Activated naive CD4-positive, alpha-beta T cell treated with anti-CD3 and anti-CD28 coated beads for 36 hours (primary cell): ENCODE data around the gene PTPRN2. TPM values are rescaled to one million over a fixed set of nuclear protein-coding genes. Genes with fewer than 3 reads are reported as not detected.
"Not testable (repeated sequence)": the region's sequence is repeated elsewhere in the genome, so short reads cannot be mapped to it uniquely, and the experiment has no call there.

Experiments
- CTCF ChIA-PET: fragments of 350-600 bp; sonication (Branson Sonifier 250); formaldehyde crosslinking; loops from one replicate; lab custom pipeline; 2021; ENCODE audit warnings: antibody characterized with exemption; lab: Charles Lee
- DNase-seq: peaks from one replicate; pipeline ENCODE4 v3.0.0-alpha.2; 2020
- H3K27ac Mint-ChIP-seq: one replicate; pipeline ENCODE4 v1.8.0; 2021; ENCODE audit warnings: mild to moderate bottlenecking, mixed read lengths
- H3K27me3 Mint-ChIP-seq: one replicate; pipeline ENCODE4 v1.8.0; 2021; ENCODE audit warnings: low read depth, mixed read lengths
- H3K36me3 Mint-ChIP-seq: one replicate; pipeline ENCODE4 v1.8.0; 2021; ENCODE audit warnings: low read depth, mixed read lengths
- H3K4me1 Mint-ChIP-seq: one replicate; pipeline ENCODE4 v1.8.0; 2021; ENCODE audit warnings: low read depth, mixed read lengths
- H3K4me3 Mint-ChIP-seq: one replicate; pipeline ENCODE4 v1.8.0; 2021; ENCODE audit warnings: mild to moderate bottlenecking, moderate library complexity, mixed read lengths
- H3K9me3 Mint-ChIP-seq: one replicate; pipeline ENCODE4 v1.8.0; 2021; ENCODE audit warnings: mixed read lengths
- intact Hi-C: fragments of 100-400 bp; cut with micrococcal nuclease; formaldehyde crosslinking; loops from one replicate; pipeline ENCODE4 v1.15.1; 2023
- total RNA-seq, 2 experiments: library from RNA; stranded (reverse); gene quantifications; one replicate each; pipeline ENCODE4 v1.2.3, GENCODE V29; 2021

Gene PTPRN2
- total RNA-seq, 2 experiments from 2014 or later = 0.54 to 0.62 TPM

GRCh38 chr7:157784979-157785441 lies 802.6 kb downstream of the PTPRN2 start:
- H3K4me1 Mint-ChIP-seq = no peaks in the 10 kb centered on the region
- no peak overlapping the region for H3K27ac Mint-ChIP-seq
- peaks cover 5% of the 10 kb centered on the region for H3K27me3 Mint-ChIP-seq
- intact Hi-C loops = no loop called here
- H3K9me3 Mint-ChIP-seq = no peaks in the 10 kb centered on the region
- H3K36me3 Mint-ChIP-seq = no peaks in the 10 kb centered on the region
- H3K4me3 Mint-ChIP-seq = no peak overlapping the region
- CTCF ChIA-PET = no interaction called here
- DNase-seq = no peak

DNA sequence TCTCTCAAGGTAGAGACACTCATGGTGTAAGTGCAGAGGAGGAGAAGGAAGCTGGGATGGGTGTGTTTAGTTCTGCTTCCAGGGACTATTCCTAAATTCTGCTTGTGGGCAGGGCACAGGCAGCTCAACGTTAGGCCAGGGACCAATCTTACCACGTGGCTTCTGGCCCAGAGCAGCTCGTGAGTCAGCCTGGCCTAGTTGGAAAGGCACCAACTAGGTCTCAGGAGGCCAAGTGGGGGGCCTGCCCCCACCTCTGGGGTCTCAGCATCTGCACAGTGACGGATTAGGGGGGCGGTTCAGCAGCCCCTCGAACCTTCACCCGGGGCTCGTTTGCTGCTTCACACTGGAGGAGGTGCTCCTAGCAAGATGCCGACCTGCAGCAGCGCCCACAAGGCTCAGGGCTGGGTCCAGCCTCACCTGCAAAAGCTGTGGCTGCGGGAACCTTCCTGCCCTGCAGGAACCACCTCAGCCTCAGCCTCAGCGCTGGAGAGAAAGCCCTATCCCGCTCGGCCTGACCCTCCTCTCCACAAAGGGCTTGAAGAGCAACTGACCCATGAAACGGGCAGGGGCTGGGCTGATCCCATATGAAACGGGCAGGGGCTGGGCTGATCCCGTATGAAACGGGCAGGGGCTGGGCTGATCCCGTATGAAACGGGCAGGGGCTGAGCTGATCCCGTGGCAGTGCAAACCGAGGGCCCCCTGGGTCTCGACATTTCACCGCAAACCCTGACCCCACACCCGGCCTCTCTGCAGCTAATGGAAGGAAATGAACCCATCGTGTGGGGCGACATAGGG lies 803.4 kb downstream of the PTPRN2 start:
- intact Hi-C loops = no loop called here
- no peak overlapping the region for H3K4me3 Mint-ChIP-seq
- no peaks in the 10 kb centered on the region for H3K4me1 Mint-ChIP-seq
- CTCF ChIA-PET = no interaction called here
- H3K27ac Mint-ChIP-seq = no peak overlapping the region
- no peaks in the 10 kb centered on the region for H3K9me3 Mint-ChIP-seq
- H3K27me3 Mint-ChIP-seq = peaks cover 5% of the 10 kb centered on the region
- H3K36me3 Mint-ChIP-seq = no peaks in the 10 kb centered on the region
- no peak for DNase-seq

DNA sequence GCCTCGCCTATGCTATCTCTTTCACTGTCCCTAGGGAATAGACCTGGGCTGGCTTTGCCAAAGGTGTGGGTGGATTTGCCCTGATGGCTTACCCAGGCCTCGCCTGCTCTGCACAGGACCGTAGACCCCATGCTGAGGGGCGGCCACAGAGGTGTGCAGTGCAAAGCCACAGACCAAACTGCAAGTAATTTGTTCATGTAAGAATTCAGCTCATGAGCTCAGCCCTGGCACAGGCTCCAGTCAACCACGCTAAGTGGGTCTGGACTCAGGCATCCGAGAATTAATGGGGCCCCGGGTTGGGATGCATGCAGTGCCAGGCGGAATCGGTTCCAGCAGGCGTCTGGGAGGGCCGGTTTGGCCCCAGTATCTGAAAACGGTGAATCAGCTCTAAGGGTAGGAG lies 805.6 kb downstream of the PTPRN2 start:
- CTCF ChIA-PET = no interaction called here
- H3K36me3 Mint-ChIP-seq = no peaks in the 10 kb centered on the region
- no peak overlapping the region for H3K4me3 Mint-ChIP-seq
- peaks cover 9% of the 10 kb centered on the region for H3K27me3 Mint-ChIP-seq
- no peaks in the 10 kb centered on the region for H3K4me1 Mint-ChIP-seq
- no peak for DNase-seq
- H3K9me3 Mint-ChIP-seq = no peaks in the 10 kb centered on the region
- intact Hi-C loops = no loop called here
- H3K27ac Mint-ChIP-seq = no peak overlapping the region

DNA sequence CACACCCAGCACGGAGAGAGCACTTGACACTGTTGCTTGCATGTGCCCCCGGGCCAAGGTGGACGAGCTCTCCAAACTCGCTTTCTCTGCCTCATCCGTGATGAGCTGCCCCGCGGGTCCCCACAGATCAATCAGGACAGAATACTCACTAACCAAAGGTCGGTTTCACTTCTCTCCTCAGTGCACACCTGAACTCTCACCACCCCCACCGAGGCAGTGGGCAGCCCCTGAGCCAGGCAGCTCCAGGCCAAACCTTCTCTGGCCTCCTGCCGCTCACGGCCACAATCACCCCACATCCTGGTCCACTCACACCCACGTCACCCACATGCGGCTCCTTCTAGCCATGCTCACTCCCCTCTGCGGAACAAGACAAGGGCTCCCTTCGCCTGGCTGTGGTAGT lies 806.9 kb downstream of the PTPRN2 start:
- DNase-seq = no peak
- Mint-ChIP-seq H3K4me3 (no peak overlapping the region), H3K4me1 (no peaks in the 10 kb centered on the region), H3K27me3 (peaks cover 12% of the 10 kb centered on the region), H3K9me3 (no peaks in the 10 kb centered on the region), H3K36me3 (no peaks in the 10 kb centered on the region), H3K27ac (peak overlapping the region; percentile 50)
- CTCF ChIA-PET = interaction anchor here (0.5 kb wide), 1 partner anchor 584 kb away, joined by 3 read pairs; no protein-coding TSS in a partner anchor
- intact Hi-C loops = no loop called here

- Mint-ChIP-seq H3K4me3 (no peak overlapping the region), H3K27me3 (peaks cover 12% of the 10 kb centered on the region), H3K9me3 (no peaks in the 10 kb centered on the region), H3K36me3 (no peaks in the 10 kb centered on the region), H3K27ac (no peak overlapping the region), H3K4me1 (no peaks in the 10 kb centered on the region)
- CTCF ChIA-PET = interaction anchor here (0.5 kb wide), 1 partner anchor 584 kb away, joined by 3 read pairs; no protein-coding TSS in a partner anchor
- DNase-seq = no peak
- intact Hi-C loops = no loop called here
These were observed 807.3 kb downstream of the PTPRN2 start for GRCh38 chr7:157780312-157780711.

DNA sequence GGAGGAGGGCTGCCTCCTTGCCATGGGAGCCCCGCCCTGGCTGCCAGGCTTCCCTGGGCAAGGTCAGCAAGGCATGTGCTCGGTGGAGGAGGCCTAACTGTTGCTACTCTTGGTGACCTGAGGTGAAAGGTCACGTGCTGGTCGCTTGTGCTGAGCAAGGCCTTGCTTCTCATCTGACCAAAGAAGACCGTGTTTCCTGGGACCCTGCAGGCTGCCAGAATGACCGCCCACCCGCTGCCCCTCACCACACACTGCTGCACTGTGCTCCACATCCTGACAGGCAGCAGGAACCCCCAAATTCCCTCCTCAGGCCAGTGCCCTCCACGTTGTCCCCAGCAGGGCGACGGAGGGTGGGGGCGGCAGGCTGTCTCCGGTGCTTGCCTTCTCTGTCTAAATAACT lies 808.4 kb downstream of the PTPRN2 start:
- CTCF ChIA-PET = no interaction called here
- no peak overlapping the region for H3K27ac Mint-ChIP-seq
- intact Hi-C loops = no loop called here

DNA sequence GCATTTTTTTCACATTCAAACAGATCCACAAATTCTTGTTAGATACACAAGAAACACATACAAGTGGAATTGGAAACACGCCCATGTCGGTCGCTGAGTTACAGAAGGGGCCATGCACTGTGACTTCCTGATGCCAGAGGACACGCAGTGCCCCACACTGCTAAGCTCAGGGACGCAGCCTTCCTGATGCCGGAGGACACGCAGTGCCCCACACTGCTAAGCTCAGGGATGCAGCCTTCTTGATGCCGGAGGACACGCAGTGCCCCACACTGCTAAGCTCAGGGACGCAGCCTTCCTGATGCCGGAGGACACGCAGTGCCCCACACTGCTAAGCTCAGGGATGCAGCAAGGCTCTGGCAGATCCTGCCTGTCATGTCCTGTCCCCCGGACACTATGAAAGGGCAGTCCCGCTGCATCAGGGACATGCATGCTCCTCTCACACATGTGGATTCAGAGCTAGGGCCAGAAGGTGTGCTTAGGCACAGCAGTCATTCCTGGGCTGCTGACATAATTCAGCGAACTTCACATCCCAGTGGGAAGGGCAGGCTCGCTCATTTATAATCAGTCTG lies 810.3 kb downstream of the PTPRN2 start:
- H3K36me3 Mint-ChIP-seq, intact Hi-C loops, DNase-seq, H3K4me3 Mint-ChIP-seq, H3K9me3 Mint-ChIP-seq, H3K27ac Mint-ChIP-seq, CTCF ChIA-PET, H3K4me1 Mint-ChIP-seq: not testable (repeated sequence)
- peaks cover 12% of the 10 kb centered on the region for H3K27me3 Mint-ChIP-seq

More for the DNA sequence above, 808.4 kb downstream of the PTPRN2 start:
- Mint-ChIP-seq H3K9me3 (no peaks in the 10 kb centered on the region), H3K4me1 (no peaks in the 10 kb centered on the region), H3K36me3 (no peaks in the 10 kb centered on the region), H3K4me3 (no peak overlapping the region), H3K27me3 (peaks cover 12% of the 10 kb centered on the region)
- no peak for DNase-seq

GRCh38 chr7:157775560-157776332 lies 811.9 kb downstream of the PTPRN2 start:
- CTCF ChIA-PET = no interaction called here
- Mint-ChIP-seq H3K4me1 (no peaks in the 10 kb centered on the region), H3K27me3 (peaks cover 9% of the 10 kb centered on the region), H3K27ac (no peak overlapping the region), H3K36me3 (peaks cover 4% of the 10 kb centered on the region), H3K9me3 (peaks cover 4% of the 10 kb centered on the region), H3K4me3 (no peak overlapping the region)
- intact Hi-C loops = no loop called here
- no peak for DNase-seq

GRCh38 chr7:157775021-157775559 lies 812.5 kb downstream of the PTPRN2 start:
- no peak for DNase-seq
- intact Hi-C loops = no loop called here
- Mint-ChIP-seq H3K9me3 (peaks cover 4% of the 10 kb centered on the region), H3K4me1 (no peaks in the 10 kb centered on the region), H3K27me3 (peaks cover 7% of the 10 kb centered on the region), H3K4me3 (no peak overlapping the region), H3K27ac (no peak overlapping the region), H3K36me3 (peaks cover 4% of the 10 kb centered on the region)
- CTCF ChIA-PET = no interaction called here

DNA sequence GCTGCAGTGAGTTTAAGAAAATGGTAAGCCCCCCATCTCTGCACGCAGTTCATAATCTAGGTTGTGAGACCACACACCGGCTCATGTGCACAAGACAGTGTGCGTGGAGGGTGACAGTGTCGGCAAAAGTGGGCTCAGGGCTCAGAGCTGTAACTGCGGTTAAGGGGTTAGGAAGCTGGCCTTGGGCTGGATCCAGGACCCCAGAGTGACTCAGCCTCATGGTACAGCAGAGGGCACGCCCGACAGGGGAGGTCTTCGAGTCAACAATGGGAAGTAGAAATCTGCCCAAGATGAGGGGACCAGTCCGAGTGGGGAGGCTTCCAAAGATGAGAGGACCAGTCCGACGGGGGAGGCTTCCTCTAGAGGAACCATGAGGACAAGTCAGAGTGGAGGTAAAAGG lies 813.1 kb downstream of the PTPRN2 start:
- peaks cover 4% of the 10 kb centered on the region for H3K9me3 Mint-ChIP-seq
- no peak overlapping the region for H3K27ac Mint-ChIP-seq
- no peak for DNase-seq
- no peaks in the 10 kb centered on the region for H3K4me1 Mint-ChIP-seq
- H3K4me3 Mint-ChIP-seq = no peak overlapping the region
- H3K27me3 Mint-ChIP-seq = peaks cover 7% of the 10 kb centered on the region
- peaks cover 4% of the 10 kb centered on the region for H3K36me3 Mint-ChIP-seq
- intact Hi-C loops = no loop called here
- CTCF ChIA-PET = interaction anchor here (0.6 kb wide), 1 partner anchor 326 kb away, joined by 3 read pairs; no protein-coding TSS in a partner anchor

DNA sequence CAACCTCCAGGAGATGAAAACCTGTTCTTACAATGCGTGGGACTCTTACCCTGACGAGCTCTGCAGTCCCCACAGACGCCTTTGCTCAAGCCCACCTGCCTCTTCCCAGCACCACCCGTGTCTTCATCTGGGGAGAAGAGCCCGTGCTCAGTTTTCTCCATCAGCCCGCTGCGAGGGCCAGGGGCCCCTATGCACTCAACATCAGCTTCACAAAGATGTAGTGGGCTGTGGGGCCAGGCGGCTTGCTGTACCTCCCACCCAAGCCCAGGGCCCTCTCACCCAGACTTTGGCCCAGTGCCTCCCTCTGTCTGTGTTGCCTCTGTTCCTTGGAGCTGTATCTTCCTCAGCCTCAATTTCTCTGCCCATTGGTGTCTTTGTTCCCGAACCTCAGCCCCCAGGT lies 814.3 kb downstream of the PTPRN2 start:
- H3K27me3 Mint-ChIP-seq = peaks cover 7% of the 10 kb centered on the region
- intact Hi-C loops = no loop called here
- H3K4me3 Mint-ChIP-seq = no peak overlapping the region
- peaks cover 4% of the 10 kb centered on the region for H3K36me3 Mint-ChIP-seq
- H3K27ac Mint-ChIP-seq = no peak overlapping the region
- H3K9me3 Mint-ChIP-seq = peaks cover 4% of the 10 kb centered on the region
- CTCF ChIA-PET = no interaction called here
- H3K4me1 Mint-ChIP-seq = no peaks in the 10 kb centered on the region
- DNase-seq = no peak

GRCh38 chr7:157772486-157773130 lies 815.0 kb downstream of the PTPRN2 start:
- CTCF ChIA-PET = no interaction called here
- intact Hi-C loops = no loop called here

More at GRCh38 chr7:157772486-157773130, 815.0 kb downstream of the PTPRN2 start:
- Mint-ChIP-seq H3K27ac (no peak overlapping the region), H3K9me3 (peaks cover 4% of the 10 kb centered on the region), H3K36me3 (peaks cover 4% of the 10 kb centered on the region), H3K27me3 (peaks cover 4% of the 10 kb centered on the region), H3K4me1 (no peaks in the 10 kb centered on the region), H3K4me3 (no peak overlapping the region)
- DNase-seq = no peak
